Keratinocyte (primary cell): ENCODE results near the gene NDRG2. TPM values are rescaled to one million over a fixed set of nuclear protein-coding genes. Genes with fewer than 3 reads are reported as not detected.

Source experiments
- DNase-seq: peaks from one replicate; pipeline ENCODE4 v3.0.0-alpha.2; 2011; ENCODE audit warnings: low read depth, missing footprints, low spot score
- FAIRE-seq: peaks from 2 replicates; lab custom pipeline; 2011; peaks lifted over from hg19 to GRCh38; lab: Jason Lieb, UNC
- H2AFZ ChIP-seq: 2 replicates; pipeline ENCODE4 v1.6.0; 2012; ENCODE audit warnings: low read length, control low read depth, inconsistent platforms; ENCODE audit not compliant: control insufficient read depth
- H3K27ac ChIP-seq: 2 replicates; pipeline ENCODE4 v1.5.1; 2011; ENCODE audit warnings: low read length; ENCODE audit not compliant: control insufficient read depth, insufficient read depth
- H3K27me3 ChIP-seq: 3 replicates; pipeline ENCODE4 v1.6.0; 2011; ENCODE audit warnings: low read length; ENCODE audit not compliant: control insufficient read depth, insufficient read depth; ENCODE audit errors: extremely low read depth
- H3K36me3 ChIP-seq, 2 experiments: 2 replicates in 1 of 2; 3 replicates in 1 of 2; pipeline ENCODE4 v1.5.1; 2011; ENCODE audit warnings: low read length in 2 of 2, mild to moderate bottlenecking in 1 of 2; ENCODE audit not compliant: control insufficient read depth in 2 of 2, insufficient read depth in 2 of 2; ENCODE audit errors: extremely low read depth in 1 of 2
- H3K4me1 ChIP-seq: 3 replicates; pipeline ENCODE4 v1.5.1; 2011; ENCODE audit warnings: low read length; ENCODE audit not compliant: control insufficient read depth, insufficient read depth; ENCODE audit errors: extremely low read depth
- H3K4me2 ChIP-seq: 3 replicates; pipeline ENCODE4 v1.6.0; 2011; ENCODE audit warnings: low read depth, low read length; ENCODE audit not compliant: control insufficient read depth, insufficient read depth; ENCODE audit errors: extremely low read depth
- H3K4me3 ChIP-seq, 3 experiments: fragments of 200-600 bp in 1 of 3; sonication (generic) in 1 of 3; 2 replicates in 2 of 3; 3 replicates in 1 of 3; pipeline ENCODE4 v1.5.1; 2011 to 2016; ENCODE audit warnings: low read length in 3 of 3, mild to moderate bottlenecking in 3 of 3, control low read depth in 2 of 3, inconsistent platforms in 1 of 3, low read depth in 1 of 3, mixed read lengths in 1 of 3, mixed run types in 1 of 3, moderate library complexity in 1 of 3; ENCODE audit not compliant: control insufficient read depth in 2 of 3, insufficient read depth in 2 of 3; ENCODE audit errors: extremely low read depth in 1 of 3
- H3K79me2 ChIP-seq: 2 replicates; pipeline ENCODE4 v1.6.0; 2012; ENCODE audit warnings: low read length; ENCODE audit not compliant: control insufficient read depth, insufficient read depth
- H3K9ac ChIP-seq: 3 replicates; pipeline ENCODE4 v1.6.0; 2011; ENCODE audit warnings: low read length; ENCODE audit not compliant: control insufficient read depth, insufficient read depth; ENCODE audit errors: extremely low read depth
- H3K9me1 ChIP-seq: 3 replicates; pipeline ENCODE4 v1.6.0; 2011; ENCODE audit warnings: low read length; ENCODE audit not compliant: control insufficient read depth, insufficient read depth; ENCODE audit errors: extremely low read depth
- H3K9me3 ChIP-seq: 2 replicates; pipeline ENCODE4 v1.5.1; 2012; ENCODE audit warnings: low read depth, low read length; ENCODE audit not compliant: control insufficient read depth
- H4K20me1 ChIP-seq: 3 replicates; pipeline ENCODE4 v1.6.0; 2011; ENCODE audit warnings: low read length; ENCODE audit not compliant: control insufficient read depth, insufficient read depth; ENCODE audit errors: extremely low read depth
- EZH2 ChIP-seq: IDR thresholded peaks from one replicate; pipeline ENCODE4 v1.6.1; 2012; ENCODE audit warnings: inconsistent platforms, mild to moderate bottlenecking, low read length, moderate library complexity
- dilution Hi-C: fragments of 300-500 bp; cut with MboI; formaldehyde crosslinking; loops from one replicate; pipeline ENCODE4 v1.7.0; 2020; ENCODE audit warnings: low sequenced_read_pairs; ENCODE audit not compliant: extremely low pct_ligation_motif_present
- polyA plus RNA-seq, 5 experiments: library from polyadenylated mRNA; depleted of rRNA in 3 of 5; stranded (reverse) in 3 of 5; stranded (forward) in 1 of 5; unstranded in 1 of 5; fragments of >200 nt; gene quantifications; 1 replicate in 1 of 5; 2 replicates in 3 of 5; 3 replicates in 1 of 5; pipeline versions ENCODE4 v1.2.1 to v1.2.3, GENCODE V29; 2011 to 2012; ENCODE audit warnings: missing spikeins in 2 of 5, low read depth in 1 of 5, low replicate concordance in 1 of 5
- TF ChIP-seq, protein P1 (sequence below), 3 experiments: IDR thresholded peaks in 1 of 3; conservative IDR thresholded peaks in 1 of 3; optimal IDR thresholded peaks in 1 of 3; 2 replicates in 2 of 3; 3 replicates in 1 of 3; pipeline versions ENCODE3 to v1.5.1; 2011; ENCODE audit warnings: low read length in 3 of 3, mild to moderate bottlenecking in 3 of 3, moderate library complexity in 2 of 3, control low read depth in 1 of 3, inconsistent platforms in 1 of 3; ENCODE audit not compliant: insufficient read depth in 2 of 3; ENCODE audit errors: extremely low read depth in 1 of 3

NDRG2 gene
- polyA plus RNA-seq, 1 donor (not counting 4 experiments of a cell fraction or from before 2014, with no cell fraction given) = 11.1 TPM

DNA sequence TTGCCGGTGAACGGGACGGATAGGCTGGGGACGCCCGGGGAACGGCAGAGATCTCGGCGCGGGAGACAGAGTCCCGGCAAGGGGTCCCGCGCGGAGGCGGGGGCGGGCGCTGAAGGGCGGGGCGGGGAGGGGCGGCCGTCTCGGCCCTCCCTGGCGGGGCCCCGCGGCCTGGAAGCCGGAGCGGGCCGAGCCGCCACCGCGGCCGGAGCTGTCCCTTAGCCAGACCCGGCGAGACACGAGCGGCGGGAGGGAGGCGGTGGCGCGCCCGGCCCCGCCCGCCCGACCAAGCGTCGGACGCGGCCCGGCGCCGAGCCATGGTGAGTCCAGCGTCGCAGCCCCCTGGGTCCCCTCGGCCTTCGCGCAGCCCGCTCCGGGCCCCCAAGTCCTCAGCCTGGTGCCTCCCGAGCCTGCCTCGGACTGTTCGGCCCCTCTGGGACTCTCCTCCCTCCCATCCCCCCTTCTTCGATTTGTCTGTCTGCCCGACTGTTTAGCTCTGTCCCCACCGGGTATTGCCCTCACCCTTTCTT lies 45.3 kb upstream of the NDRG2 start, which contains the start of gene ARHGEF40:
Gene ARHGEF40, plus strand, starts transcription at position 222 of the 527 bp plus-strand sequence. Its CDS starts 93 bp downstream, at position 315.
- Histone ChIP-seq H3K9me1 (no peaks in the 10 kb centered on the region), H3K27ac (peak within 1 kb of the TSS; percentile 20), H3K4me1 (peaks cover 18% of the 10 kb centered on the region), H3K9ac (peak within 1 kb of the TSS; percentile 68), H3K9me3 (no peaks in the 10 kb centered on the region), H3K27me3 (peaks cover 17% of the 10 kb centered on the region), H3K36me3 (no peaks in the 10 kb centered on the region), H3K79me2 (no peaks in the 10 kb centered on the region), H2AFZ (peak within 1 kb of the TSS; percentile 77), H3K4me3 (peak within 1 kb of the TSS; percentile 47 to 85 (median 80)), H4K20me1 (no peaks in the 10 kb centered on the region), H3K4me2 (peak within 1 kb of the TSS; percentile 92)
- TF ChIP-seq EZH2 = no peak
- TF ChIP-seq, protein P1, sequence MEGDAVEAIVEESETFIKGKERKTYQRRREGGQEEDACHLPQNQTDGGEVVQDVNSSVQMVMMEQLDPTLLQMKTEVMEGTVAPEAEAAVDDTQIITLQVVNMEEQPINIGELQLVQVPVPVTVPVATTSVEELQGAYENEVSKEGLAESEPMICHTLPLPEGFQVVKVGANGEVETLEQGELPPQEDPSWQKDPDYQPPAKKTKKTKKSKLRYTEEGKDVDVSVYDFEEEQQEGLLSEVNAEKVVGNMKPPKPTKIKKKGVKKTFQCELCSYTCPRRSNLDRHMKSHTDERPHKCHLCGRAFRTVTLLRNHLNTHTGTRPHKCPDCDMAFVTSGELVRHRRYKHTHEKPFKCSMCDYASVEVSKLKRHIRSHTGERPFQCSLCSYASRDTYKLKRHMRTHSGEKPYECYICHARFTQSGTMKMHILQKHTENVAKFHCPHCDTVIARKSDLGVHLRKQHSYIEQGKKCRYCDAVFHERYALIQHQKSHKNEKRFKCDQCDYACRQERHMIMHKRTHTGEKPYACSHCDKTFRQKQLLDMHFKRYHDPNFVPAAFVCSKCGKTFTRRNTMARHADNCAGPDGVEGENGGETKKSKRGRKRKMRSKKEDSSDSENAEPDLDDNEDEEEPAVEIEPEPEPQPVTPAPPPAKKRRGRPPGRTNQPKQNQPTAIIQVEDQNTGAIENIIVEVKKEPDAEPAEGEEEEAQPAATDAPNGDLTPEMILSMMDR (optimal IDR thresholded peaks at IDR 0.05 in 1 of 3, IDR thresholded peaks at IDR 0.05 in 1 of 3, conservative IDR thresholded peaks at IDR 0.05 in 1 of 3; ENCODE audit: extremely low read depth in 1 of 3, insufficient read depth in 2 of 3, low read length in 3 of 3) = no peak
- no peak for DNase-seq
- FAIRE-seq = no peak
- dilution Hi-C loops = no loop called here

DNA sequence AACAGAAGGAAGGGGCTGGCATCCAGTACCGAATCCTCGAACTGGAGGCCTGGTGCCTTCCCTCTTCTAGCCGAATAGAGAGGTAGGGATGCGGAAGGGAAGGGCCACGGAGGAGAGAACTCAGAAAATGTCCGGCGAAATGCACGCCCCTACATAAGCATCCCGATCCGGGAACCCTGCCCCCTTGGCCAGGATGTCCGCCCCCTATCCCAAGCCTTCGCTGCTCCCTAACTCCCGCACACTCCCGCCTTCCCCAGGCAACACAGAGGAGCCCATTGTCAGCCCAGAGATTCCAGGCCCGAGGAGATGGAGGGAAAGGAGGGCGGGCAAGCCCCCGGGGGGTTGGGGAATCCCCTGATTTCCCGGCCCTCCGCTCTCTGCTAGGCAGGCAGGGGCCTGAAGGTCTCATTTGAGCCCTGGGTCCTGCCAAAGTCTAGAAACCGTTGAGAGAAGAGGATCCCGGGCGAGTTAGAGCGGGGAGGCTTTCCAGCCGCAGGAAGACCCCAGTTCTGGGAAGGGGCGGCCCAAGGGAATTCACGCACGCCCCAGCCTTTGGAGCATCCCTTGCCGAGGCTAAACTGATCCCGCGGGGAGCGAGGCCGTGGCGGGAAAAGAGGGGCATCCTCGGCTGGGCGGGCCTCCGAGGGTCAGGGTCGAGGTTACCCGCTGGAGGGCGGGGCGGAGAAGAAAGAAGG lies 44.7 kb upstream of the NDRG2 start:
- H3K9ac ChIP-seq = peak overlapping the region; percentile 22

More for the DNA sequence above, 44.7 kb upstream of the NDRG2 start:
- TF ChIP-seq EZH2 = peak; percentile 58
- TF ChIP-seq, protein P1 (optimal IDR thresholded peaks at IDR 0.05 in 1 of 3, IDR thresholded peaks at IDR 0.05 in 1 of 3, conservative IDR thresholded peaks at IDR 0.05 in 1 of 3; ENCODE audit: extremely low read depth in 1 of 3, insufficient read depth in 2 of 3, low read length in 3 of 3) = no peak
- peak overlapping the region; percentile 92 for H3K4me2 ChIP-seq
- H2AFZ ChIP-seq = peak overlapping the region; percentile 37
- peaks cover 17% of the 10 kb centered on the region for H3K27me3 ChIP-seq
- peak overlapping the region; percentile 23 to 85 (median 47) for H3K4me3 ChIP-seq
- FAIRE-seq = no peak
- H4K20me1 ChIP-seq = no peaks in the 10 kb centered on the region
- no peaks in the 10 kb centered on the region for H3K9me1 ChIP-seq
- H3K79me2 ChIP-seq = no peaks in the 10 kb centered on the region
- DNase-seq = no peak
- H3K36me3 ChIP-seq = no peaks in the 10 kb centered on the region
- no peak overlapping the region for H3K27ac ChIP-seq
- dilution Hi-C loops = no loop called here
- peaks cover 18% of the 10 kb centered on the region for H3K4me1 ChIP-seq
- no peaks in the 10 kb centered on the region for H3K9me3 ChIP-seq
